Measurements from ENCODE around the gene GOSR2. TPM values are rescaled to one million over a fixed set of nuclear protein-coding genes. Genes with fewer than 3 reads are reported as not detected.

GOSR2 gene
- total RNA-seq, 1 donor from 2014 or later: 78.0 TPM

DNA sequence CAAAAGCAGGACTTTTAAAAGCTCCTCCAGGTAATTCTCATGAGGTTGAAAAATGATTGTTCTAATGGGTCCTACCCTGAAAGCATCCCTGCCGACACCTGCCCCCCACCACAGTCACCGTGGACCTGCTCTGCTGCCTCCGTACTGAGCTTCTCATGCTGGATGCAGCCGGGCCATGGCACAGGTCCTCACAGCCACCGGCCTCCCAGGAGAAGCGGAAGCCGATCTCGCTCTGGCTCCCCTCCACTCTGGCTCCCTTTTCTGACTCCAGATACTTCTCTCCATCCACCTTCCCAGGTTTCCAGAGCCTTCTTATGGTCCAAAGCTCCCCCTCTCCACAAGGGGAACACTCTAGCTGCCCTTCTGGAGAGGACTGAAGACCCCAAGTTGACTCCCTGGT lies 45.9 kb downstream of the GOSR2 start:
- TF ChIP-seq, protein P1, sequence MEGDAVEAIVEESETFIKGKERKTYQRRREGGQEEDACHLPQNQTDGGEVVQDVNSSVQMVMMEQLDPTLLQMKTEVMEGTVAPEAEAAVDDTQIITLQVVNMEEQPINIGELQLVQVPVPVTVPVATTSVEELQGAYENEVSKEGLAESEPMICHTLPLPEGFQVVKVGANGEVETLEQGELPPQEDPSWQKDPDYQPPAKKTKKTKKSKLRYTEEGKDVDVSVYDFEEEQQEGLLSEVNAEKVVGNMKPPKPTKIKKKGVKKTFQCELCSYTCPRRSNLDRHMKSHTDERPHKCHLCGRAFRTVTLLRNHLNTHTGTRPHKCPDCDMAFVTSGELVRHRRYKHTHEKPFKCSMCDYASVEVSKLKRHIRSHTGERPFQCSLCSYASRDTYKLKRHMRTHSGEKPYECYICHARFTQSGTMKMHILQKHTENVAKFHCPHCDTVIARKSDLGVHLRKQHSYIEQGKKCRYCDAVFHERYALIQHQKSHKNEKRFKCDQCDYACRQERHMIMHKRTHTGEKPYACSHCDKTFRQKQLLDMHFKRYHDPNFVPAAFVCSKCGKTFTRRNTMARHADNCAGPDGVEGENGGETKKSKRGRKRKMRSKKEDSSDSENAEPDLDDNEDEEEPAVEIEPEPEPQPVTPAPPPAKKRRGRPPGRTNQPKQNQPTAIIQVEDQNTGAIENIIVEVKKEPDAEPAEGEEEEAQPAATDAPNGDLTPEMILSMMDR (IDR thresholded peaks at IDR 0.05): no peak
- Mint-ChIP-seq H3K9me3 (no peaks in the 10 kb centered on the region), H3K27ac (no peak overlapping the region), H3K27me3 (no peaks in the 10 kb centered on the region), H3K4me3 (no peak overlapping the region), H3K4me1 (no peaks in the 10 kb centered on the region), H3K36me3 (ENCODE audit: low read depth) (peaks cover 12% of the 10 kb centered on the region)
- ATAC-seq (ENCODE audit: low read depth): no peak
- DNase-seq: no peak
- POLR2A ChIA-PET: no interaction called here
- CTCF ChIA-PET: no interaction called here
- intact Hi-C loops (cut with micrococcal nuclease): no loop called here

DNA sequence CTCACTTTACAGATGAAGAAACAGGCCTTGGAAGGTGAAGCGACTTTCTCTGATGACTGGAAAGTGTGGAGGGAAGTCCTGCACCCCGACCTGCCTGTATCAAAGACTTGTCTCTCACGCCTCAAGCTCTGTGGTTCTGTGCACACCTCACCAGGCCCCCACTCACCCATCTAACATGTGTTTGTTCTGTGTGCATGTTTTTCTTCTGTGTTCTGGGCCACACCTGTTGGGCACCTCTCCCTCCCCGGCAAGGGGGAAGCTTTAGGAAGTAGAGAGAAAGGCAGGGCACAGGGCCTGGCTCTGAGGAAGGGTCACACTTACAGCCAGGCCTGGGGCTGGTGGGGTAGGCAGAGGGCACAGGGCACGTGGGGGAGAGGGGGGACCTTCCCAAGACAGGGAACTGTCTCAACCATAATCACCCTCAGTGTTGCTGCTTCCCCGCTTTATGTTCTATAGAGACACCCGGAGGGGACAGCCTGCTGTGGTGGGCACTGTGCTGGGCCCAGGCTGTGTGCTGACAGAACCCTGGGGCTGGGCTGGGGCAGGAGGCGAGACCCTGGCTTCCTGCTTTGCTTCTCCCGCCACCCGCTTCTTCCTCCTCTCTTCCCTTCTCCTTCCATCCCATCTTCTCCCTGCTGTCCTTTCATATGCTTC lies 48.8 kb downstream of the GOSR2 start:
- H3K4me1 Mint-ChIP-seq: no peaks in the 10 kb centered on the region
- no peak for DNase-seq
- ATAC-seq (ENCODE audit: low read depth): no peak
- peaks cover 12% of the 10 kb centered on the region for H3K36me3 Mint-ChIP-seq (ENCODE audit: low read depth)
- CTCF ChIA-PET: no interaction called here
- no peaks in the 10 kb centered on the region for H3K9me3 Mint-ChIP-seq
- no peak overlapping the region for H3K27ac Mint-ChIP-seq
- POLR2A ChIA-PET: no interaction called here
- peaks cover 2% of the 10 kb centered on the region for H3K27me3 Mint-ChIP-seq
- intact Hi-C loops (cut with micrococcal nuclease): no loop called here
- H3K4me3 Mint-ChIP-seq: no peak overlapping the region
- TF ChIP-seq, protein P1 (IDR thresholded peaks at IDR 0.05): no peak

DNA sequence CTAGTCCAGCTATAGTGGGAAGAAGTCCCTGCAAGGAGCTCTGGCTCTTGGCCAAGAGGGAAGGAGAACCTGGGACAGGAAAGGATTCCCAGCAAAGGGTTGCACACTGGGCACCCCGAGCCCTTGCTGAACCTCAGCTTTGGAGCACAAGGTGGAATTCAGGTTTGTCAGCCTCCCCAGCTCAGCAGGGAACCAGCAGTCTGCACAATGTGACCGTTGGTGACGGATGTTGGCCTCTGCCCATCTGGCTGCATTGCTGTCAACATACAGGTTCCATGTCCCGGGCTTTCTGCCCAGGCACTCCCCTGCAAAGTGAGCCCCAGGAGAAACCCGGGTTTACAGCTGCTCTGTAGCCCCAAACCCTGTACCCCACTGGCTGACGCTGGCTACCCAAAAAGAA lies 49.4 kb downstream of the GOSR2 start:
- Mint-ChIP-seq H3K27ac (no peak overlapping the region), H3K4me1 (no peaks in the 10 kb centered on the region), H3K4me3 (no peak overlapping the region), H3K9me3 (no peaks in the 10 kb centered on the region), H3K27me3 (peaks cover 2% of the 10 kb centered on the region), H3K36me3 (ENCODE audit: low read depth) (peaks cover 11% of the 10 kb centered on the region)
- DNase-seq: no peak
- ChIA-PET POLR2A (no interaction called here), CTCF (no interaction called here)
- intact Hi-C loops (cut with micrococcal nuclease): no loop called here
- TF ChIP-seq, protein P1 (IDR thresholded peaks at IDR 0.05): no peak
- ATAC-seq (ENCODE audit: low read depth): no peak

DNA sequence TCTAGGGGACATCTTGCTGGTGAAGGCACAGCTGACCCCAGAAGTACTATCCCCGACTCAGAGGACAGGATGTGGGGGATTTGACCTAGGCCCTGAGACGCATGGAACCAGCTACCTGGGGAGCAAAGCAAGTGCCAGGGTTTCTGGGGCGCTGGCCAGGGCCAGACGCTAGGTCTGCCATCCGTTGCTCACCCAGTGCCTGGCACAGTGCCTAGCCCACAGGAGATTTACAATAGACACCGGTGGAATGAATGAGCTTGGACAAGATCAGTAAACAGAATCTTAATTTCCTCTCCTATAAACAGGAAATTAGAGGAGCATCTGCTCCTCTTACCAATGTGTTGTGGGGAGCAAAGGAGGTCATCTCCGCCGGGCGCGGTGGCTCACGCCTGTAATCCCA lies 51.1 kb downstream of the GOSR2 start:
- intact Hi-C loops (cut with micrococcal nuclease): no loop called here
- Mint-ChIP-seq H3K27ac (no peak overlapping the region), H3K4me3 (no peak overlapping the region), H3K9me3 (no peaks in the 10 kb centered on the region), H3K4me1 (peaks cover 7% of the 10 kb centered on the region), H3K27me3 (peaks cover 11% of the 10 kb centered on the region), H3K36me3 (ENCODE audit: low read depth) (no peaks in the 10 kb centered on the region)
- TF ChIP-seq, protein P1 (IDR thresholded peaks at IDR 0.05): no peak
- no peak for DNase-seq
- ATAC-seq (ENCODE audit: low read depth): no peak
- POLR2A ChIA-PET: no interaction called here
- CTCF ChIA-PET: no interaction called here

DNA sequence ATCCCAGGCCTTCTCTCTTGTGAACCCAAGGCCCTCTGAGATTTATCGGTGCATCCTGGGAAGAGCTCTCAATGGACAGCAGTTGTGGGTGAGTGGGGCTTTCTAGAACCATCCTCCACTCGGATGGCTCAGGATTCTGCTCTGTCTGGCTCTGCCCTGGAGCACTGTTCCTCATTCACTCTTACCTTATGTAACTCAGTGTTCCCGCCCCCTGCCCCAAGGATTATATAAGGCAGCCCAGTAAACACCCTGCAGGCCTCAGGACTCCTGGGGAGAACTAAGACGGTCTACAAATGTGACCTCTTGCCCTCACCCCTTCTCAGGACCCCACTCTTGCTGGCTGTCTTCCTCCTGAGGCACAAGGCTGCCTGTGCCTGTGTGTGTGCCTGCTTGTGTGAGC lies 52.3 kb downstream of the GOSR2 start:
- ATAC-seq (ENCODE audit: low read depth): no peak
- ChIA-PET POLR2A (interaction anchor here (0.7 kb wide), 1 partner anchor 196 kb away, joined by 11 read pairs; no protein-coding TSS in a partner anchor), CTCF (no interaction called here)
- TF ChIP-seq, protein P1 (IDR thresholded peaks at IDR 0.05): no peak
- no peak overlapping the region for H3K27ac Mint-ChIP-seq
- H3K36me3 Mint-ChIP-seq (ENCODE audit: low read depth): no peaks in the 10 kb centered on the region
- intact Hi-C loops (cut with micrococcal nuclease): no loop called here
- H3K4me3 Mint-ChIP-seq: no peak overlapping the region
- peaks cover 13% of the 10 kb centered on the region for H3K4me1 Mint-ChIP-seq
- no peak for DNase-seq
- H3K27me3 Mint-ChIP-seq: peaks cover 16% of the 10 kb centered on the region
- H3K9me3 Mint-ChIP-seq: no peaks in the 10 kb centered on the region

Measured in activated B cell treated with CpG ODN at 0.5 μM for 24 hours (primary cell).